T-helper 17 cell (primary cell): Measurements from ENCODE around the gene MMP20. TPM values are rescaled to one million over a fixed set of nuclear protein-coding genes. Genes with fewer than 3 reads are reported as not detected.

Experiments used
- ATAC-seq: fragments of 150-1000 bp; cut with Tn5 transposase; 2 replicates; pipeline ENCODE4 v1.10.0; 2021; ENCODE audit warnings: mild to moderate bottlenecking, moderate library complexity
- DNase-seq, 3 donors: peaks; one replicate each; pipeline versions ENCODE4 v3.0.0 to v3.0.0-alpha.2; 2020 to 2021
- H3K9me3 ChIP-seq: one replicate; pipeline ENCODE4 v1.7.0; 2013; ENCODE audit warnings: low read length, mild to moderate bottlenecking; ENCODE audit not compliant: control insufficient read depth, poor library complexity, severe bottlenecking
- H3K27ac Mint-ChIP-seq: one replicate; pipeline ENCODE4 v1.8.0; 2022; ENCODE audit warnings: mild to moderate bottlenecking, moderate library complexity, mixed read lengths
- H3K27me3 Mint-ChIP-seq: one replicate; pipeline ENCODE4 v1.8.0; 2022; ENCODE audit warnings: mixed read lengths
- H3K36me3 Mint-ChIP-seq: one replicate; pipeline ENCODE4 v1.8.0; 2022; ENCODE audit warnings: low read depth, mixed read lengths
- H3K4me1 Mint-ChIP-seq: one replicate; pipeline ENCODE4 v1.8.0; 2022; ENCODE audit warnings: mild to moderate bottlenecking, mixed read lengths
- H3K4me3 Mint-ChIP-seq: one replicate; pipeline ENCODE4 v1.8.0; 2022; ENCODE audit warnings: mild to moderate bottlenecking, moderate library complexity, mixed read lengths
- total RNA-seq, 4 donors: library from RNA in 2 of 4; stranded (reverse) in 2 of 4; gene quantifications; one replicate each; pipeline ENCODE4 v1.2.3 and lab custom pipeline; 2022 to 2026

Gene MMP20
- total RNA-seq, 2 donors from 2014 or later = not detected

GRCh38 chr11:102527684-102528083 is 97.4 kb downstream of the MMP20 start:
- no peak for ATAC-seq
- H3K4me1 Mint-ChIP-seq = peaks cover under 1% of the 10 kb centered on the region
- no peaks in the 10 kb centered on the region for H3K9me3 ChIP-seq
- no peaks in the 10 kb centered on the region for H3K36me3 Mint-ChIP-seq
- no peak overlapping the region for H3K4me3 Mint-ChIP-seq
- peaks cover 8% of the 10 kb centered on the region for H3K27me3 Mint-ChIP-seq
- DNase-seq = no peak
- no peak overlapping the region for H3K27ac Mint-ChIP-seq

- H3K4me1 Mint-ChIP-seq = peaks cover 4% of the 10 kb centered on the region
- no peak overlapping the region for H3K27ac Mint-ChIP-seq
- H3K27me3 Mint-ChIP-seq = peaks cover 13% of the 10 kb centered on the region
- H3K9me3 ChIP-seq = no peaks in the 10 kb centered on the region
- ATAC-seq (no peak), DNase-seq (no peak)
- H3K36me3 Mint-ChIP-seq = no peaks in the 10 kb centered on the region
- H3K4me3 Mint-ChIP-seq = no peak overlapping the region
Measured at GRCh38 chr11:102527041-102527440, 98.1 kb downstream of the MMP20 start.

Other genes starting within 250 kb of the MMP20 start
- 100 to 1,000 TPM; 372 to 400 TPM for gene TMEM123, start 172.6 kb downstream of the MMP20 start, total RNA-seq
- gene MMP7, start 94.6 kb downstream of the MMP20 start, total RNA-seq = not detected
- not detected for gene MMP27, start 80.4 kb upstream of the MMP20 start, total RNA-seq
- gene MMP8, start 99.6 kb upstream of the MMP20 start, total RNA-seq = not detected
- gene MMP10, start 155.3 kb upstream of the MMP20 start, total RNA-seq = not detected
- gene MMP1, start 172.8 kb upstream of the MMP20 start, total RNA-seq = under 1 TPM in 1 of 2 donors, not detected in 1; 0.16 TPM
- gene MMP3, start 218.3 kb upstream of the MMP20 start, total RNA-seq = not detected
- not detected for gene MMP12, start 249.7 kb upstream of the MMP20 start, total RNA-seq